ENCODE results near the gene UBE3B. TPM values are rescaled to one million over a fixed set of nuclear protein-coding genes. Genes with fewer than 3 reads are reported as not detected.

Gene UBE3B
- total RNA-seq, 8 experiments from 2014 or later, result 13.4 to 47.7 (median 24.3) TPM

- in situ Hi-C loops (cut with MboI; ENCODE audit: low pct_unique_long_range_greater_than_20kb in 2 of 9, low sequenced_read_pairs in 9 of 9, unreplicated experiment in 9 of 9), result no loop called here
- Histone ChIP-seq H3K4me1 (replicated peaks in 1 of 2) (no peaks in the 10 kb centered on the region), H3K27ac (no peak overlapping the region), H3K4me3 (no peak overlapping the region)
- no peak for ATAC-seq (replicated peaks in 6 of 8)
These were observed 17.6 kb downstream of the UBE3B start for GRCh38 chr12:109495012-109495411.

GRCh38 chr12:109496306-109496705 is 18.9 kb downstream of the UBE3B start:
- in situ Hi-C loops (cut with MboI; ENCODE audit: low pct_unique_long_range_greater_than_20kb in 2 of 9, low sequenced_read_pairs in 9 of 9, unreplicated experiment in 9 of 9), result no loop called here
- Histone ChIP-seq H3K27ac (no peak overlapping the region), H3K4me1 (replicated peaks in 1 of 2) (no peaks in the 10 kb centered on the region), H3K4me3 (no peak overlapping the region)
- no peak for ATAC-seq (replicated peaks in 6 of 8)

GRCh38 chr12:109497675-109498074 is 20.2 kb downstream of the UBE3B start:
- peak in 5 of 8 experiments; percentile 63 to 100 (median 87) for ATAC-seq (replicated peaks in 6 of 8)
- 82 to 100% (median 86%) methylated on average over 1 to 6 of the region's 7 CpGs; no CpG with 5 or more reads in 4 of the 10 experiments for WGBS, 10 experiments
- Histone ChIP-seq H3K4me3 (no peak overlapping the region), H3K27ac (no peak overlapping the region), H3K4me1 (replicated peaks in 1 of 2) (no peaks in the 10 kb centered on the region)
- in situ Hi-C loops (cut with MboI; ENCODE audit: low pct_unique_long_range_greater_than_20kb in 2 of 9, low sequenced_read_pairs in 9 of 9, unreplicated experiment in 9 of 9), result no loop called here

GRCh38 chr12:109500406-109501185 is 23.2 kb downstream of the UBE3B start:
- ATAC-seq (replicated peaks in 6 of 8), result no peak
- WGBS, 10 experiments, result 40 to 100% (median 87%) methylated on average over 1 to 7 of the region's 9 CpGs
- in situ Hi-C loops (cut with MboI; ENCODE audit: low pct_unique_long_range_greater_than_20kb in 2 of 9, low sequenced_read_pairs in 9 of 9, unreplicated experiment in 9 of 9), result no loop called here

GRCh38 chr12:109501299-109501698 is 23.9 kb downstream of the UBE3B start:
- no peak for ATAC-seq (replicated peaks in 6 of 8)
- in situ Hi-C loops (cut with MboI; ENCODE audit: low pct_unique_long_range_greater_than_20kb in 2 of 9, low sequenced_read_pairs in 9 of 9, unreplicated experiment in 9 of 9), result no loop called here
- Histone ChIP-seq H3K4me3 (no peak overlapping the region), H3K4me1 (replicated peaks in 1 of 2) (no peaks in the 10 kb centered on the region), H3K27ac (no peak overlapping the region)
- WGBS, 10 experiments, result 76 to 100% (median 88%) methylated on average over 2 to 6 of the region's 6 CpGs; no CpG with 5 or more reads in 6 of the 10 experiments

More at GRCh38 chr12:109500406-109501185, 23.2 kb downstream of the UBE3B start:
- Histone ChIP-seq H3K4me1 (replicated peaks in 1 of 2) (no peaks in the 10 kb centered on the region), H3K4me3 (no peak overlapping the region), H3K27ac (no peak overlapping the region)

- no peak for ATAC-seq (replicated peaks in 6 of 8)
- no peaks in the 10 kb centered on the region for H3K4me1 ChIP-seq (replicated peaks in 1 of 2)
- in situ Hi-C loops (cut with MboI; ENCODE audit: low pct_unique_long_range_greater_than_20kb in 2 of 9, low sequenced_read_pairs in 9 of 9, unreplicated experiment in 9 of 9), result no loop called here
- WGBS, 10 experiments, result 86 to 100% (median 98%) methylated on average over 1 to 5 of the region's 5 CpGs
- H3K27ac ChIP-seq, result no peak overlapping the region
- H3K4me3 ChIP-seq, result no peak overlapping the region
These were observed 24.9 kb downstream of the UBE3B start for GRCh38 chr12:109502332-109502731.

GRCh38 chr12:109503611-109504010 is 26.2 kb downstream of the UBE3B start:
- in situ Hi-C loops (cut with MboI; ENCODE audit: low pct_unique_long_range_greater_than_20kb in 2 of 9, low sequenced_read_pairs in 9 of 9, unreplicated experiment in 9 of 9), result no loop called here
- no peak for ATAC-seq (replicated peaks in 6 of 8)
- Histone ChIP-seq H3K4me3 (no peak overlapping the region), H3K27ac (no peak overlapping the region), H3K4me1 (replicated peaks in 1 of 2) (no peaks in the 10 kb centered on the region)
- 49 to 100% (median 83%) methylated on average over 1 to 3 of the region's 3 CpGs; no CpG with 5 or more reads in 1 of the 10 experiments for WGBS, 10 experiments

- Histone ChIP-seq H3K27ac (no peak overlapping the region), H3K4me3 (no peak overlapping the region), H3K4me1 (replicated peaks in 1 of 2) (no peaks in the 10 kb centered on the region)
- in situ Hi-C loops (cut with MboI; ENCODE audit: low pct_unique_long_range_greater_than_20kb in 2 of 9, low sequenced_read_pairs in 9 of 9, unreplicated experiment in 9 of 9), result no loop called here
- 83 to 100% methylated on average over 1 of the region's 1 CpG; no CpG with 5 or more reads in 8 of the 10 experiments for WGBS, 10 experiments
- peak in 1 of 8 experiments; percentile 48 for ATAC-seq (replicated peaks in 6 of 8)
These were observed 26.6 kb downstream of the UBE3B start for GRCh38 chr12:109504068-109504467.

- Histone ChIP-seq H3K4me1 (replicated peaks in 1 of 2) (no peaks in the 10 kb centered on the region), H3K4me3 (no peak overlapping the region), H3K27ac (no peak overlapping the region)
- 50 to 100% (median 87%) methylated on average over 1 to 9 of the region's 15 CpGs; no CpG with 5 or more reads in 1 of the 10 experiments for WGBS, 10 experiments
- no peak for ATAC-seq (replicated peaks in 6 of 8)
- in situ Hi-C loops (cut with MboI; ENCODE audit: low pct_unique_long_range_greater_than_20kb in 2 of 9, low sequenced_read_pairs in 9 of 9, unreplicated experiment in 9 of 9), result no loop called here
These were observed 32.8 kb downstream of the UBE3B start for GRCh38 chr12:109510196-109510595.

- in situ Hi-C loops (cut with MboI; ENCODE audit: low pct_unique_long_range_greater_than_20kb in 2 of 9, low sequenced_read_pairs in 9 of 9, unreplicated experiment in 9 of 9), result no loop called here
- Histone ChIP-seq H3K27ac (no peak overlapping the region), H3K4me3 (no peak overlapping the region), H3K4me1 (replicated peaks in 1 of 2) (no peaks in the 10 kb centered on the region)
- peak in 1 of 8 experiments; percentile 44 for ATAC-seq (replicated peaks in 6 of 8)
- 60 to 100% (median 90%) methylated on average over 1 of the region's 1 CpG; no CpG with 5 or more reads in 3 of the 10 experiments for WGBS, 10 experiments
These were observed 35.2 kb downstream of the UBE3B start for GRCh38 chr12:109512608-109513007.

- H3K4me3 ChIP-seq, result no peak overlapping the region
- WGBS, 10 experiments, result 40 to 87% (median 76%) methylated on average over 2 to 8 of the region's 8 CpGs
- no peaks in the 10 kb centered on the region for H3K4me1 ChIP-seq (replicated peaks in 1 of 2)
- in situ Hi-C loops (cut with MboI; ENCODE audit: low pct_unique_long_range_greater_than_20kb in 2 of 9, low sequenced_read_pairs in 9 of 9, unreplicated experiment in 9 of 9), result no loop called here
- peak in 1 of 8 experiments; percentile 51 for ATAC-seq (replicated peaks in 6 of 8)
- no peak overlapping the region for H3K27ac ChIP-seq
These were observed 35.6 kb downstream of the UBE3B start for GRCh38 chr12:109513051-109513450.

GRCh38 chr12:109513977-109514376 is 36.5 kb downstream of the UBE3B start:
- ATAC-seq (replicated peaks in 6 of 8), result no peak
- 61 to 100% (median 90%) methylated on average over 1 to 4 of the region's 4 CpGs; no CpG with 5 or more reads in 2 of the 10 experiments for WGBS, 10 experiments
- H3K27ac ChIP-seq, result no peak overlapping the region
- H3K4me3 ChIP-seq, result no peak overlapping the region
- in situ Hi-C loops (cut with MboI; ENCODE audit: low pct_unique_long_range_greater_than_20kb in 2 of 9, low sequenced_read_pairs in 9 of 9, unreplicated experiment in 9 of 9), result no loop called here
- peaks cover 0 to 2% of the 10 kb centered on the region in 2 donors for H3K4me1 ChIP-seq (replicated peaks in 1 of 2)

- H3K27ac ChIP-seq, result no peak overlapping the region
- in situ Hi-C loops (cut with MboI; ENCODE audit: low pct_unique_long_range_greater_than_20kb in 2 of 9, low sequenced_read_pairs in 9 of 9, unreplicated experiment in 9 of 9), result no loop called here
- H3K4me1 ChIP-seq (replicated peaks in 1 of 2), result peaks cover 0 to 8% of the 10 kb centered on the region in 2 donors
- peak in 1 of 8 experiments; percentile 4 for ATAC-seq (replicated peaks in 6 of 8)
- WGBS, 10 experiments, result 66 to 100% (median 75%) methylated on average over 1 to 6 of the region's 6 CpGs; no CpG with 5 or more reads in 4 of the 10 experiments
- no peak overlapping the region for H3K4me3 ChIP-seq
These were observed 40.2 kb downstream of the UBE3B start for GRCh38 chr12:109517619-109518018.
